Mononuclear cell (primary cell): ENCODE results near the gene PEAK1. TPM values are rescaled to one million over a fixed set of nuclear protein-coding genes. Genes with fewer than 3 reads are reported as not detected.
"Not testable (repeated sequence)": the region's sequence is repeated elsewhere in the genome, so short reads cannot be mapped to it uniquely, and the experiment has no call there.

ENCODE experiments used
- H3K27me3 ChIP-seq: 2 replicates; pipeline ENCODE4 v1.6.0; 2011; ENCODE audit warnings: low read length, control low read depth; ENCODE audit not compliant: insufficient read depth
- H3K4me1 ChIP-seq: 2 replicates; pipeline ENCODE4 v1.5.1; 2011; ENCODE audit warnings: mild to moderate bottlenecking, low read length, control low read depth; ENCODE audit not compliant: insufficient read depth
- H3K4me3 ChIP-seq: 2 replicates; pipeline ENCODE4 v1.5.1; 2011; ENCODE audit warnings: mild to moderate bottlenecking, low read length, moderate library complexity
- H3K9me3 ChIP-seq: 2 replicates; pipeline ENCODE4 v1.5.1; 2011; ENCODE audit warnings: low read depth, mild to moderate bottlenecking, control low read depth, low read length
- total RNA-seq: library from RNA; depleted of rRNA; stranded (reverse); fragments of >200 nt; gene quantifications from one replicate; pipeline ENCODE4 v1.2.3, GENCODE V29; 2012

Gene PEAK1
- total RNA-seq, 1 donor, result 10.8 TPM

DNA sequence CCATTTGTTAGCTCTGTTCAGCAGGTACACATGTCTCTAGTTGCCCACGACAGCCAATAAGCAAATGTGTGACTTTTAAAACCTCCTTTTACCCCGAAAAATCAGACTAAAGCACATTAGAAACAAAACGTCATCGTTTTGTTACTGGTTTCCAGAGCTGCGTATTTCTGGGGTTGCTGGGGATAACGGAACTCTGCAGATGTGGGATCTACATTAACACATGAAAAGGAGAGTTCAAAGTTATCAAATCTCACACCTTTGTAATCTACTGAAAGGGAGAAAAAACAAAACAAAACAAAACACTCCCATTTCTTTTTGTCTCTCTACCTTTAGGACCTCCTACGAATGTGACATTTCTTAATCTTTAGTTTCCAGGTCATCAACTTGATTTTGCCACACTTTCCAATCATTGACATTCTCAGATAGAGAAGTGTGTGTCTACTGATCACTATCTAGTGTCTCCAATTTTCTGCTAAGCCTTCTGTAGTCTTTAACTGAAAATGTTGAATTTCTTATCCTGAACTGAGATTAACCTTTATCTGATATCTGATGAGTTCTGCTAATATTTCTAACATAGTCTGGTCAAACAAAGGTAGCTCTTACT lies 256.0 kb downstream of the PEAK1 start:
- no peaks in the 10 kb centered on the region for H3K27me3 ChIP-seq
- H3K9me3 ChIP-seq, result no peaks in the 10 kb centered on the region
- peaks cover 28% of the 10 kb centered on the region for H3K4me1 ChIP-seq
- no peak overlapping the region for H3K4me3 ChIP-seq

GRCh38 chr15:77162872-77163633 lies 256.9 kb downstream of the PEAK1 start:
- H3K27me3 ChIP-seq, result no peaks in the 10 kb centered on the region
- no peak overlapping the region for H3K4me3 ChIP-seq
- no peaks in the 10 kb centered on the region for H3K9me3 ChIP-seq
- peaks cover 28% of the 10 kb centered on the region for H3K4me1 ChIP-seq

DNA sequence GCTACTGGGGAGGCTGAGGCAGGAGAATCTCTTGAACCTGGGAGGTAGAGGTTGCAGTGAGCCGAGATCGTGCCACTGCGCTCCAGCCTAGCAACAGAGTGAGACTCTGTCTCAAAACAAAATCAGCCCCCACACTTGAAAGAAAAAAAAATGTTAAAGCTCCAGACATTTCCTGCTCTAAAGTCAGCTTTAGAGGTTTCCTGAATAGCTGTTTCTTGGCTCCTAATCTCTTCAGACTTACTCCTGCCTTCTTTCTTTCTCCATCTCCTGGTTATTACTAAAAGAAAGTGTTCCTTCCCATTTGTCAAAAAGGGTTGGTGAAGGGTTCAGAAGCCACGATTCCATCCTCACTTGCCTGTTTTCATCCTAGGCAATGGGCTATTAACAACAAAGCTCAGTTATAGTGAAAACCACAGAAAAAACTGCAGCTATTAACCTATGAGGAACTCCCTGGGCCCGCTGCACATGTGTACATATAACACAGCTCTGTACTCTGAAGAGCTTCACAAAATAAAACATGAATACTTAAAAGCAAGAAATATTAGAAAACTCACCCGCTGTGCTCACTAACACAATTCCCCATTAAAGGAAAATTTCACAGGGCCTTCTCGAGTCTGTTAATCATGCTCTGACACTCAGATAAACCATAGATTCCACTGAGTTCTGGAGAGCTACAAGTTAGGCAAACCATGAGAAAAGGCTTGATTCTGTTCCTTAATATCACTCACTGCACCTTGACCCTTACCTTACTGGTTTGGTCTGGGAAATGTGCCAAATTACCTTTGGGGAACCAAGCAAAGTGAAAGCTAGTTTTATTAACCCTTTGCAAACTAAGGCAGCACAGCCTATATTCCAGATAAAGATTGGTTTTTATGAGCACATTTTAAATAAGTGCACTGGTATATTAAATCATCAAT lies 259.1 kb downstream of the PEAK1 start:
- Histone ChIP-seq H3K4me1 (peaks cover 28% of the 10 kb centered on the region), H3K27me3 (no peaks in the 10 kb centered on the region), H3K4me3 (no peak overlapping the region), H3K9me3 (no peaks in the 10 kb centered on the region)

GRCh38 chr15:77156000-77156399 lies 263.9 kb downstream of the PEAK1 start:
- H3K4me3 ChIP-seq, H3K27me3 ChIP-seq, H3K9me3 ChIP-seq: not testable (repeated sequence)

DNA sequence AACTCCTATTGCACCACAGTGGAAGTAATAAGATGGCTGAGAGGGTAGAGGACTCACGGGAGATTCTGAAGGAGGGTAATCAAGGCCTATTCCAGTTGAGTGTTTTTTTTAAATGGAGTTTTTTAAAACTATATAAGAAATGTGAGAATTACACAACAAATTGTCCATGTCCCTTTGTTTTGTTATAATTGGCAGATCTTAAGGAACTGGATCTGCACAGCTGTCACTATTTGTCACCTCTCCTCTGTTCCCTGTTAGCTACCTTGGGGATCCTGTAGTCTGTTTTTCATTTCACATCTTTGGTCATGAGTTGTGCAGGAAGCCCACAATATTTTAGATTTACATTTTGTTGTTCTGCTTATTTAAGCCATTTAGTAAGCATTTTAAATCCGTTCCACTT lies 271.7 kb downstream of the PEAK1 start:
- no peaks in the 10 kb centered on the region for H3K9me3 ChIP-seq
- no peaks in the 10 kb centered on the region for H3K4me1 ChIP-seq
- H3K4me3 ChIP-seq, result no peak overlapping the region
- H3K27me3 ChIP-seq, result no peaks in the 10 kb centered on the region

More at GRCh38 chr15:77156000-77156399, 263.9 kb downstream of the PEAK1 start:
- peaks cover 12% of the 10 kb centered on the region for H3K4me1 ChIP-seq

DNA sequence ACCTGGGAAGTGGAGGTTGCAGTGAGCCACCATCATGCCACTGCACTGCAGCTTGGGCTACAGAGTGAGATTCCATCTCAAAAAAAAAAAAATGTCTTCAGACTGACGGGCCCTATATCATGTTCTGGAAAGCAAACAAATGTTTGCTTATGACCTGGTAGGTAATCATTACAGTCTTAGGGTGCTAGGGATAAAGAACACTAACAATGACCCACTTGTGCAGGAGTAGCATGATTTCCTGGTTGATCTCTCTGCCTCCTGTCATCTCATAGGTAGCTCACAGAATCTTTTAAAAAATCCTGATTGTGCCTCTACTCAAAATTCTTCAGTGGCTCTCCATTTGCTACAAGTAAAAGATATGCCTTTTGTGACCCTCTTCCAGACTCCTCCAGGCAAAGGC lies 274.5 kb downstream of the PEAK1 start:
- Histone ChIP-seq H3K27me3 (no peaks in the 10 kb centered on the region), H3K4me3 (no peak overlapping the region), H3K9me3 (peaks cover 13% of the 10 kb centered on the region), H3K4me1 (no peaks in the 10 kb centered on the region)

DNA sequence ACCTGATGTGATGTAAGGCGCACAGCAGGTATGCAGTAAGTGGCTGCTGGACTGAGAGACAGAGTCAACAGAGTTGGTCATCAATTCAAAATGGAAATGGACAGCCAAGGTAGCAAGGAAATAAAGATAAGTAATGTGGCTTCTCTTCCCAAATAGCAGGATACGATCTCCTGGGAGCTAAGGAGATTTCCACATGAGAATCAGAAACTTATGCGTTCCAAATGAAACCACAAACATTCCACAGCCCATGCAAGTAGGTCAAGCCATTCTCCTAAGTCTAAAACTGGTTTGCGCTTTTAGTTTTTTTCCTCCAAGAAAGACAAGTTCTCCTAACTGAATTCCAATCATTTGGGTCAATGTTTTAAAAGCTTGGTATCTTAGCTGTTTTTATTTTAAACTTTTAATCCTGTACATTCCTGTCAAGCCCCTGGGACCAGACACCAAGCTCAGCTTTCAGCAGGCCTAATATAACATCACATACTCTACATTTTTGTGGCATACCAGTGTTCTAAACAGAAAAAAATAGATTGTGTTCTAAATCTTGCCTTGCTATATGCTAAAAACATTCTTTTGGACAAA lies 275.3 kb downstream of the PEAK1 start:
- no peak overlapping the region for H3K4me3 ChIP-seq
- H3K9me3 ChIP-seq, result peaks cover 18% of the 10 kb centered on the region
- no peaks in the 10 kb centered on the region for H3K4me1 ChIP-seq
- H3K27me3 ChIP-seq, result no peaks in the 10 kb centered on the region

GRCh38 chr15:77144026-77144425 lies 275.9 kb downstream of the PEAK1 start:
- Histone ChIP-seq H3K9me3 (peaks cover 18% of the 10 kb centered on the region), H3K4me3 (no peak overlapping the region), H3K4me1 (no peaks in the 10 kb centered on the region), H3K27me3 (no peaks in the 10 kb centered on the region)

- H3K27me3 ChIP-seq, result no peaks in the 10 kb centered on the region
- H3K9me3 ChIP-seq, result peaks cover 18% of the 10 kb centered on the region
- H3K4me3 ChIP-seq, result no peak overlapping the region
- no peaks in the 10 kb centered on the region for H3K4me1 ChIP-seq
Measured at GRCh38 chr15:77143616-77144015, 276.3 kb downstream of the PEAK1 start.

DNA sequence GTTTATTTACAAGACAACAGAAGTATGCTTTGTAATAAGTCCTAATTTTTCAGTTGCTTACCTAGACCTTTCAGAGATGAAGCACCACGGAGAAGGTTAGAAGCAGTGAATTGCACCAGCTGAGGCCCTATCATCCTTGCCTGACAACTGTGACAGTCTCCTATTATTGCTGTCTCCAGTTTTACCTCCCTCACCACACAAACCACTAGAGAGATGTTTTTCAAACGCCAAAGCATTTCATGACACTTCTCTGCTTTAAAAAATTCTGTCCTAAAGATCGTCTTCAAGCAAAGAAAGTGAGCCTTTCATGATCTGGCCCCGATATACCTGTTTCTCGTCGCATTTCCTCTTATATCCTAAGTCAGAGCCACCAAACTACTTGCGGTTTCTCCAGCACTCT lies 276.7 kb downstream of the PEAK1 start:
- Histone ChIP-seq H3K27me3 (no peaks in the 10 kb centered on the region), H3K4me3 (no peak overlapping the region), H3K9me3 (peaks cover 18% of the 10 kb centered on the region), H3K4me1 (no peaks in the 10 kb centered on the region)

DNA sequence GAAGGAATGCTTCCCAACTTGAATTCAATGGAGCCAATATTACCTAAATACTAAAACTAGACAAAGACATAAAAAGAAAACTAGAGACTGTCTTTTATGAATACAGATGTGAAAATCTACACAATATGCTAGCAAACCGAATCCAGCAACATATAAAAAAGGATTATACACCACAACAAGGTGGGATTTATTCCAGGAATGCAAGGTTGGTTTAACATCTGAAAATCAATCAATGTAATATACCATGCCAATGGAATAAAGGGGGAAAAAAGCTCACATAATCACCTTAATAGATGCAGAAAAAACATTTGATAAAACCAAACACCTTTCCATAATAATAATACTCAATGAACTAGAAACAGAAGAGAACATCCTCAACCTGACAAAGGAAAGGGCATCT lies 279.7 kb downstream of the PEAK1 start:
- H3K4me3 ChIP-seq, result no peak overlapping the region
- H3K4me1 ChIP-seq, result no peaks in the 10 kb centered on the region
- H3K9me3 ChIP-seq, result peaks cover 18% of the 10 kb centered on the region
- H3K27me3 ChIP-seq, result no peaks in the 10 kb centered on the region

DNA sequence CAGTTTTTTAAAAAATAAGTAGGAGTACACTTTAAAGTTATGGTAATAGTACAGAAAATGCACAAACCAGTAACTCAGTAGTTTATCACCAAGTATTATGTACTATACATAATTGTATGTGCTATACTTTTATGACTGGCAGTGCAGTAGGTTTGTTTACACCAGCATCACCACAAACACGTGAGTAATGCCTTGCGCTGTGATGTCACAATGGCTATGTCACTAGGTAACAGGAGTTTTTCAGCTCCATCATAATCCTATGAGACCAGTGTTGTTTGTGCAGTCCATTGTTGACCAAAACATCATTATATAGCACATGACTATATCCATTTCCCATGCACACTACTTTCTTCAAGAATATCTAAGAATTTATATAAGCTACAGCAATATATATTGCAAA lies 280.6 kb downstream of the PEAK1 start:
- Histone ChIP-seq H3K4me3 (no peak overlapping the region), H3K9me3 (peaks cover 18% of the 10 kb centered on the region), H3K27me3 (no peaks in the 10 kb centered on the region), H3K4me1 (no peaks in the 10 kb centered on the region)

- H3K9me3 ChIP-seq, result peaks cover 18% of the 10 kb centered on the region
- H3K4me1 ChIP-seq, result no peaks in the 10 kb centered on the region
- H3K4me3 ChIP-seq, result no peak overlapping the region
- no peaks in the 10 kb centered on the region for H3K27me3 ChIP-seq
Measured at GRCh38 chr15:77138167-77138522, 281.8 kb downstream of the PEAK1 start.

- Histone ChIP-seq H3K4me3 (no peak overlapping the region), H3K4me1 (no peaks in the 10 kb centered on the region), H3K9me3 (peaks cover 3% of the 10 kb centered on the region)
Measured at GRCh38 chr15:77135181-77135580, 284.7 kb downstream of the PEAK1 start.

More at GRCh38 chr15:77135181-77135580, 284.7 kb downstream of the PEAK1 start:
- no peaks in the 10 kb centered on the region for H3K27me3 ChIP-seq
